ENCODE data around the gene GFOD1.

The GFOD1 gene

GRCh38 chr6:13371421-13372072 is 115.9 kb downstream of the GFOD1 start:
- peak; percentile 96 for TF ChIP-seq ZNF70 (CRISPR knock-in tag; IDR thresholded peaks at IDR 0.05)
- no peak for TF ChIP-seq PPARA (CRISPR knock-in tag; IDR thresholded peaks at IDR 0.05; ENCODE audit: borderline replicate concordance)
- ATAC-seq, result no peak

GRCh38 chr6:13370623-13371022 is 116.8 kb downstream of the GFOD1 start:
- no peak for ATAC-seq
- no peak for TF ChIP-seq CSRNP3 (CRISPR knock-in tag; IDR thresholded peaks at IDR 0.05)
- no peak for TF ChIP-seq ZFP30 (CRISPR knock-in tag; IDR thresholded peaks at IDR 0.05)
- no peak for TF ChIP-seq PPARA (CRISPR knock-in tag; IDR thresholded peaks at IDR 0.05; ENCODE audit: borderline replicate concordance)
- TF ChIP-seq CSDC2 (CRISPR knock-in tag; IDR thresholded peaks at IDR 0.05), result no peak
- no peak for TF ChIP-seq BACH2 (CRISPR knock-in tag; IDR thresholded peaks at IDR 0.05; ENCODE audit: borderline replicate concordance)
- no peak for TF ChIP-seq ZFP3 (CRISPR knock-in tag; IDR thresholded peaks at IDR 0.05)

- no peak for ATAC-seq
- no peak for TF ChIP-seq OSR1 (CRISPR knock-in tag; IDR thresholded peaks at IDR 0.05)
Observed at GRCh38 chr6:13369591-13369990, 117.8 kb downstream of the GFOD1 start.

- no peak for ATAC-seq
- TF ChIP-seq CSDC2 (CRISPR knock-in tag; IDR thresholded peaks at IDR 0.05) (no peak), ZNF565 (CRISPR knock-in tag; conservative IDR thresholded peaks at IDR 0.05; ENCODE audit: low read depth) (no peak), TSHZ2 (CRISPR knock-in tag; IDR thresholded peaks at IDR 0.05) (no peak), OSR1 (CRISPR knock-in tag; IDR thresholded peaks at IDR 0.05) (no peak), PATZ1 (CRISPR knock-in tag; IDR thresholded peaks at IDR 0.05; ENCODE audit: borderline replicate concordance) (no peak), ZFP3 (CRISPR knock-in tag; IDR thresholded peaks at IDR 0.05) (no peak), ARNTL (CRISPR knock-in tag; IDR thresholded peaks at IDR 0.05; ENCODE audit: borderline replicate concordance, low read depth) (no peak), SNAI2 (CRISPR knock-in tag; IDR thresholded peaks at IDR 0.05) (no peak), CSRNP3 (CRISPR knock-in tag; IDR thresholded peaks at IDR 0.05) (no peak), BACH2 (CRISPR knock-in tag; IDR thresholded peaks at IDR 0.05; ENCODE audit: borderline replicate concordance) (no peak), PPARA (CRISPR knock-in tag; IDR thresholded peaks at IDR 0.05; ENCODE audit: borderline replicate concordance) (no peak), ZFP30 (CRISPR knock-in tag; IDR thresholded peaks at IDR 0.05) (no peak), RARB (CRISPR knock-in tag; IDR thresholded peaks at IDR 0.05) (no peak)
Observed at GRCh38 chr6:13368731-13369115, 118.7 kb downstream of the GFOD1 start.

GRCh38 chr6:13368079-13368730 is 119.2 kb downstream of the GFOD1 start:
- no peak for ATAC-seq
- TF ChIP-seq ESRRG (CRISPR knock-in tag; IDR thresholded peaks at IDR 0.05) (no peak), RARB (CRISPR knock-in tag; IDR thresholded peaks at IDR 0.05) (no peak), PATZ1 (CRISPR knock-in tag; IDR thresholded peaks at IDR 0.05; ENCODE audit: borderline replicate concordance) (no peak), TSHZ2 (CRISPR knock-in tag; IDR thresholded peaks at IDR 0.05) (no peak), ZFP3 (CRISPR knock-in tag; IDR thresholded peaks at IDR 0.05) (no peak), ZC3H10 (CRISPR knock-in tag; IDR thresholded peaks at IDR 0.05) (no peak), ZFP30 (CRISPR knock-in tag; IDR thresholded peaks at IDR 0.05) (no peak), CSRNP3 (CRISPR knock-in tag; IDR thresholded peaks at IDR 0.05) (no peak), ZNF565 (CRISPR knock-in tag; conservative IDR thresholded peaks at IDR 0.05; ENCODE audit: low read depth) (no peak), TOX (CRISPR knock-in tag; IDR thresholded peaks at IDR 0.05; ENCODE audit: borderline replicate concordance) (no peak)

All from SK-N-SH treated with all-trans-retinoic acid at 6 μM for 48 hours (cell line).